Measurements from ENCODE around the gene GPC4. TPM values are rescaled to one million over a fixed set of nuclear protein-coding genes. Genes with fewer than 3 reads are reported as not detected.

The GPC4 gene
- total and polyA plus RNA-seq, 10 of the 15 experiments (the other 5 are each of a cell fraction or from before 2014, with no cell fraction given), result 0.04 to 5.8 (median 0.13) TPM

DNA sequence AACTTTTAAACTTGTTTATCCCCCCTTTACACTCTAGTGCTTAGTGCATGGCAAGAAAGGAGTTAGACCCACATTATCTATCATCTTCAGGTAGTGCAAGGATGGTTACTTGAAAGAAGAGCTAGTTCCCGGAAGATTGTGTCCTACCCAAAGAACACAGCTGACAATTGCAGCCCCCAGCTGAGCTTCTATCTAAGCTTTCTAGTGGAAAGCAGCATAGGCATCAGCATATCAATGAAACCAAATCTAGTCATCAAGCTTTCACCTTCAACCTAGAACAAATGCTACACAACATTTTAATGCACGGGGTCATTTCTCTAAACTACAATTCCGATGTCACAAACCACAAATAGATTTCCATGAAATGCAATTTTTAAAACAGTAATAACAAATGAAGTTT lies 108.2 kb downstream of the GPC4 start:
- TF ChIP-seq TARDBP (IDR thresholded peaks at IDR 0.05; ENCODE audit: borderline replicate concordance) (no peak), CHD2 (IDR thresholded peaks at IDR 0.05; ENCODE audit: borderline replicate concordance, low read depth, low read length) (no peak), ZBTB33 (IDR thresholded peaks at IDR 0.05) (no peak), CBX5 (IDR thresholded peaks at IDR 0.05; ENCODE audit: low read depth) (no peak), IRF4 (IDR thresholded peaks at IDR 0.05; ENCODE audit: low read depth, low read length) (no peak)
- TF ChIP-seq, protein P1, sequence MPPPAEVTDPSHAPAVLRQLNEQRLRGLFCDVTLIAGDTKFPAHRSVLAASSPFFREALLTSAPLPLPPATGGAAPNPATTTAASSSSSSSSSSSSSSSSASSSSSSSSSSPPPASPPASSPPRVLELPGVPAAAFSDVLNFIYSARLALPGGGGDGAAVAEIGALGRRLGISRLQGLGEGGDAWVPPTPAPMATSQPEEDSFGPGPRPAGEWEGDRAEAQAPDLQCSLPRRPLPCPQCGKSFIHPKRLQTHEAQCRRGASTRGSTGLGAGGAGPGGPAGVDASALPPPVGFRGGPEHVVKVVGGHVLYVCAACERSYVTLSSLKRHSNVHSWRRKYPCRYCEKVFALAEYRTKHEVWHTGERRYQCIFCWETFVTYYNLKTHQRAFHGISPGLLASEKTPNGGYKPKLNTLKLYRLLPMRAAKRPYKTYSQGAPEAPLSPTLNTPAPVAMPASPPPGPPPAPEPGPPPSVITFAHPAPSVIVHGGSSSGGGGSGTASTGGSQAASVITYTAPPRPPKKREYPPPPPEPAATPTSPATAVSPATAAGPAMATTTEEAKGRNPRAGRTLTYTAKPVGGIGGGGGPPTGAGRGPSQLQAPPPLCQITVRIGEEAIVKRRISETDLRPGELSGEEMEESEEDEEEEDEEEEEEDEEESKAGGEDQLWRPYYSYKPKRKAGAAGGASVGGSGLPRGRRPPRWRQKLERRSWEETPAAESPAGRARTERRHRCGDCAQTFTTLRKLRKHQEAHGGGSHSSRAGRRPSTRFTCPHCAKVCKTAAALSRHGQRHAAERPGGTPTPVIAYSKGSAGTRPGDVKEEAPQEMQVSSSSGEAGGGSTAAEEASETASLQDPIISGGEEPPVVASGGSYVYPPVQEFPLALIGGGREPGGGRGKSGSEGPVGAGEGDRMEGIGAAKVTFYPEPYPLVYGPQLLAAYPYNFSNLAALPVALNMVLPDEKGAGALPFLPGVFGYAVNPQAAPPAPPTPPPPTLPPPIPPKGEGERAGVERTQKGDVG (CRISPR knock-in tag; IDR thresholded peaks at IDR 0.05), result no peak
- RAD21 ChIA-PET (ENCODE audit: unreplicated experiment), result no interaction called here
- in situ Hi-C loops (cut with MboI), result no loop called here
- no peaks in the 10 kb centered on the region for H4K20me1 ChIP-seq (ENCODE audit: control insufficient read depth, insufficient read depth)
- POLR2A ChIA-PET, result no interaction called here
- no peaks in the 10 kb centered on the region for H3K4me1 ChIP-seq (ENCODE audit: control insufficient read depth, insufficient read depth, low read length)
- FAIRE-seq, result no peak
- H3K4me2 ChIP-seq (ENCODE audit: control insufficient read depth, insufficient read depth), result no peak overlapping the region
- H3K79me2 ChIP-seq (ENCODE audit: control insufficient read depth, insufficient read depth, low read length), result no peaks in the 10 kb centered on the region
- CTCF ChIA-PET, result interaction anchor here (0.5 to 0.7 kb wide), 2 partner anchors 81 to 939 kb away, joined by 3 read pairs; no protein-coding TSS in a partner anchor
- intact Hi-C loops (cut with micrococcal nuclease; ENCODE audit: unreplicated experiment), result no loop called here
- no peak for ATAC-seq
- H3K9ac ChIP-seq (ENCODE audit: control insufficient read depth, insufficient read depth, low read length), result no peak overlapping the region
- WGBS (ENCODE audit: insufficient coverage, insufficient replicate concordance, low lambda C conversion rate, missing lambda C conversion rate), result 32% methylated on average over 3 of the region's 3 CpGs
- no peaks in the 10 kb centered on the region for H3K9me3 ChIP-seq (replicated peaks; ENCODE audit: control insufficient read depth, insufficient read depth, low read length)
- no peak overlapping the region for H2AFZ ChIP-seq (ENCODE audit: control insufficient read depth, low read depth, low read length)
- no TSS peak for BruUV-seq (replicated peaks)
- SMC1A ChIA-PET (ENCODE audit: uncharacterized antibody, unreplicated experiment), result interaction anchor here (0.7 kb wide), 1 partner anchor 12 kb away, joined by 3 read pairs; no protein-coding TSS in a partner anchor
- H3K4me3 ChIP-seq, result no peak overlapping the region
- no peaks in the 10 kb centered on the region for H3K27me3 ChIP-seq (replicated peaks in 1 of 2; ENCODE audit: control insufficient read depth in 2 of 2, insufficient read depth in 2 of 2, low read length in 1 of 2)
- no peak overlapping the region for H3K27ac ChIP-seq (ENCODE audit: control insufficient read depth, insufficient read depth)
- no peak for DNase-seq (ENCODE audit: low read depth, low spot score)
- no peaks in the 10 kb centered on the region for H3K36me3 ChIP-seq (ENCODE audit: control insufficient read depth in 2 of 2, insufficient read depth in 2 of 2, low read length in 1 of 2)
